Fibroblast of lung (primary cell): ENCODE measurements around the gene LRRC47. TPM values are rescaled to one million over a fixed set of nuclear protein-coding genes. Genes with fewer than 3 reads are reported as not detected.
"Not testable (repeated sequence)": the region's sequence is repeated elsewhere in the genome, so short reads cannot be mapped to it uniquely, and the experiment has no call there.

Experiments used
- DNase-seq, 2 donors: peaks; one replicate each; pipeline versions ENCODE4 v3.0.0 to v3.0.0-alpha.2; 2010; ENCODE audit warnings: low read depth in 2 of 2
- H2AFZ ChIP-seq: 2 replicates; pipeline ENCODE4 v1.5.1; 2012; ENCODE audit warnings: low read length, control low read depth, inconsistent platforms
- H3K27ac ChIP-seq: 2 replicates; pipeline ENCODE4 v1.5.1; 2011; ENCODE audit warnings: low read length, control low read depth; ENCODE audit not compliant: insufficient read depth
- H3K27me3 ChIP-seq: 2 replicates; pipeline ENCODE4 v1.5.1; 2011; ENCODE audit warnings: mild to moderate bottlenecking, low read length; ENCODE audit not compliant: control insufficient read depth, insufficient read depth
- H3K36me3 ChIP-seq: 2 replicates; pipeline ENCODE4 v1.5.1; 2011; ENCODE audit warnings: low read length; ENCODE audit not compliant: control insufficient read depth, insufficient read depth
- H3K4me1 ChIP-seq: 2 replicates; pipeline ENCODE4 v1.5.1; 2011; ENCODE audit warnings: low read length; ENCODE audit not compliant: control insufficient read depth, insufficient read depth; ENCODE audit errors: extremely low read depth
- H3K4me2 ChIP-seq: 2 replicates; pipeline ENCODE4 v1.5.1; 2011; ENCODE audit warnings: low read length, control low read depth; ENCODE audit not compliant: insufficient read depth; ENCODE audit errors: extremely low read depth
- H3K4me3 ChIP-seq, 4 experiments: fragments of 200-600 bp in 1 of 4; sonication (generic) in 1 of 4; replicated peaks in 1 of 4; 2 replicates each; pipeline ENCODE4 v1.5.1; 2011 to 2016; ENCODE audit warnings: low read length in 4 of 4, low read depth in 3 of 4, mild to moderate bottlenecking in 3 of 4, control low read depth in 2 of 4, inconsistent platforms in 1 of 4, mixed read lengths in 1 of 4; ENCODE audit not compliant: insufficient read depth in 1 of 4; ENCODE audit errors: control extremely low read depth in 1 of 4
- H3K79me2 ChIP-seq: 2 replicates; pipeline ENCODE4 v1.5.1; 2012; ENCODE audit warnings: mild to moderate bottlenecking, low read length, inconsistent platforms; ENCODE audit not compliant: control insufficient read depth, insufficient read depth
- H3K9ac ChIP-seq: 2 replicates; pipeline ENCODE4 v1.5.1; 2011; ENCODE audit warnings: mild to moderate bottlenecking, low read length, control low read depth; ENCODE audit not compliant: insufficient read depth
- H3K9me3 ChIP-seq: 2 replicates; pipeline ENCODE4 v1.5.1; 2012; ENCODE audit warnings: low read depth, low read length; ENCODE audit not compliant: control insufficient read depth, insufficient read depth
- H4K20me1 ChIP-seq: 2 replicates; pipeline ENCODE4 v1.5.1; 2011; ENCODE audit warnings: low read length; ENCODE audit not compliant: control insufficient read depth, insufficient read depth; ENCODE audit errors: extremely low read depth
- EZH2 ChIP-seq: IDR thresholded peaks from 2 replicates; pipeline ENCODE4 v1.5.1; 2012; ENCODE audit warnings: low read length, control low read depth, mild to moderate bottlenecking; ENCODE audit errors: missing control alignments
- polyA plus RNA-seq, 2 donors: library from polyadenylated mRNA; depleted of rRNA in 1 of 2; stranded (reverse) in 1 of 2; unstranded in 1 of 2; fragments of >200 nt; gene quantifications; 2 replicates each; pipeline ENCODE4 v1.2.1, GENCODE V29; 2011 to 2012; ENCODE audit warnings: missing spikeins in 1 of 2
- total RNA-seq: library from RNA; depleted of rRNA; stranded (reverse); fragments of >200 nt; gene quantifications from 2 replicates; pipeline ENCODE4 v1.2.1, GENCODE V29; 2014
- TF ChIP-seq, protein P1 (sequence below), 2 donors: IDR thresholded peaks in 1 of 2; conservative IDR thresholded peaks in 1 of 2; 1 replicate in 1 of 2; 2 replicates in 1 of 2; pipeline ENCODE4 v1.5.1; 2011 to 2012; ENCODE audit warnings: low read length in 2 of 2, control low read depth in 1 of 2, inconsistent platforms in 1 of 2, low read depth in 1 of 2, mild to moderate bottlenecking in 1 of 2

Gene LRRC47
- total and polyA plus RNA-seq, 2 donors (not counting 1 experiment from before 2014, with no cell fraction given) = 25.1 to 28.8 TPM

DNA sequence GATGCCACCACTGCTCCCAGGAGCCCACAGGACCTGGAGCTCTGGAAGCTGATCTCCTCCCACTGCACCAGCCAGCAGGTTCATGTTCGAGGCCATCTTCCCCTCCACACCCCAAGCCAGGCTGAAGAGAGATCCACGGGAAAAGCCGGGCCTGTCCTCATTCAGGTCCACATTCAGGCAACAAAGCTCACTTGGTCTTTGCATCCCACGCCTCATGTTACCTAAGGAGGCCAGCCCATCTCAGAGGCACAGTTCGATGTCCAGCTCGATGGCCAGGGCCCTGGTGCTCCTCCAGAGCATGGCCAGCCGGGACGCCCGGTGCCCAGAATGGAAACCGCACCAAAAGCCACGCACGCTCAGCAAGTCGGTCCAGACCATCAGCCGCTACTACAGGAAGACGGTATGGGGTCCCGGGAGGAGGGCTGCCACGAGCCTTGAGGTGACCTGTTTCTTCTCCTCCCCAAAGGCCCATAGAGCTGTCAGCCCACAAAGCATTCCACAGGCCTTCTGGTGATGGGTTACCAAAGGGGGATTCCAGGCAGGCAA lies 43.8 kb downstream of the LRRC47 start, which contains the start of gene CCDC27:
TSS of gene CCDC27 (plus strand) at position 51 of the 546 bp plus-strand sequence. CDS start at position 83, 32 bp downstream.
- Histone ChIP-seq H2AFZ (no peak within 1 kb of the TSS), H3K27ac (no peak within 1 kb of the TSS), H3K4me1 (peaks cover 4% of the 10 kb centered on the region), H3K4me2 (no peak within 1 kb of the TSS), H3K9me3 (no peaks in the 10 kb centered on the region), H3K9ac (no peak within 1 kb of the TSS), H3K36me3 (no peaks in the 10 kb centered on the region), H3K27me3 (no peaks in the 10 kb centered on the region), H4K20me1 (no peaks in the 10 kb centered on the region), H3K4me3 (no peak within 1 kb of the TSS), H3K79me2 (no peaks in the 10 kb centered on the region)
- no peak for TF ChIP-seq EZH2
- TF ChIP-seq, protein P1, sequence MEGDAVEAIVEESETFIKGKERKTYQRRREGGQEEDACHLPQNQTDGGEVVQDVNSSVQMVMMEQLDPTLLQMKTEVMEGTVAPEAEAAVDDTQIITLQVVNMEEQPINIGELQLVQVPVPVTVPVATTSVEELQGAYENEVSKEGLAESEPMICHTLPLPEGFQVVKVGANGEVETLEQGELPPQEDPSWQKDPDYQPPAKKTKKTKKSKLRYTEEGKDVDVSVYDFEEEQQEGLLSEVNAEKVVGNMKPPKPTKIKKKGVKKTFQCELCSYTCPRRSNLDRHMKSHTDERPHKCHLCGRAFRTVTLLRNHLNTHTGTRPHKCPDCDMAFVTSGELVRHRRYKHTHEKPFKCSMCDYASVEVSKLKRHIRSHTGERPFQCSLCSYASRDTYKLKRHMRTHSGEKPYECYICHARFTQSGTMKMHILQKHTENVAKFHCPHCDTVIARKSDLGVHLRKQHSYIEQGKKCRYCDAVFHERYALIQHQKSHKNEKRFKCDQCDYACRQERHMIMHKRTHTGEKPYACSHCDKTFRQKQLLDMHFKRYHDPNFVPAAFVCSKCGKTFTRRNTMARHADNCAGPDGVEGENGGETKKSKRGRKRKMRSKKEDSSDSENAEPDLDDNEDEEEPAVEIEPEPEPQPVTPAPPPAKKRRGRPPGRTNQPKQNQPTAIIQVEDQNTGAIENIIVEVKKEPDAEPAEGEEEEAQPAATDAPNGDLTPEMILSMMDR (conservative IDR thresholded peaks at IDR 0.05 in 1 of 2, IDR thresholded peaks at IDR 0.05 in 1 of 2; ENCODE audit: low read depth in 1 of 2, low read length in 2 of 2) = no peak
- DNase-seq = no peak

DNA sequence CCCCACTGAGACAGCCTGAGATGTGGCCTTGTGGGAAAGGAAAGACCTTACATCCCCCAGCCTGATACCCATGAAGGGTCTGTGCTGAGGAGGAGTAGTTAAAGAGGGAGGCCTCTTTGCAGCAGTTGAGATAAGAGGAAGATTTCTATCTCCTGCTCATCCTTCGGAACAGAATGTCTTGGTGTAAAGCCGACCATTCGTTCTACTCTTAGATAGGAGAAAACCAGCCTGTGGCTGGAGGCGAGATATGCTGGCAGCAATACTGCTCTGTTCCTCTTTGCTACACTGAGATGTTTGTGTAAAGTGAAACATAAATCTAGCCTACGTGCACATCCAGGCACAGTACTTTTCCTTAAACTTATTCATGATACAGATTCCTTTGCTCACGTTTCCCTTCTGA lies 45.6 kb downstream of the LRRC47 start:
- Histone ChIP-seq H3K4me1 (peaks cover 4% of the 10 kb centered on the region), H3K9me3 (no peaks in the 10 kb centered on the region), H2AFZ (no peak overlapping the region), H3K79me2 (no peaks in the 10 kb centered on the region), H3K4me2 (no peak overlapping the region), H3K27ac (no peak overlapping the region), H3K36me3 (no peaks in the 10 kb centered on the region), H4K20me1 (no peaks in the 10 kb centered on the region), H3K4me3 (no peak overlapping the region), H3K9ac (no peak overlapping the region), H3K27me3 (no peaks in the 10 kb centered on the region)
- TF ChIP-seq, protein P1 (conservative IDR thresholded peaks at IDR 0.05 in 1 of 2, IDR thresholded peaks at IDR 0.05 in 1 of 2; ENCODE audit: low read depth in 1 of 2, low read length in 2 of 2) = no peak
- TF ChIP-seq EZH2 = no peak
- DNase-seq = no peak

DNA sequence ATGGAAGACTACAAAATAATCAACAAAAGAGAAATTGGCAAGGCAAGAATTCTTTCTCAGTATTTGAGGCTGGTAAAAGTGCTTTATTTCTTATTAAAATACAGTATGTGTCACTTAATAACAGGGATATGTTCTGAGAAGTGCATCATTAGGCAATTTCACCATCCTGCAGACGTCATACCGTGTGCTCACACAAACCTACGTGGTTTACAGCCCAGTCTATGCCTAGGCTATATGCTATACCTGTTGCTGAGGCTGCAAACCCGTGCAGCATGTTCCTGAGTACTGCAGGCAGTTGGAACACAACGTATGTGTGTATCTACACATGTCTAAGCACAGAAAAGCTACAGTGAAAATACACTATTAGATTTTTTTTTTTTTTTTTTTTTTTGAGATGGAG lies 46.8 kb downstream of the LRRC47 start:
- no peak for DNase-seq
- Histone ChIP-seq H4K20me1 (no peaks in the 10 kb centered on the region), H3K4me1 (peaks cover 4% of the 10 kb centered on the region), H3K27me3 (no peaks in the 10 kb centered on the region), H3K4me2 (no peak overlapping the region), H3K9ac (no peak overlapping the region), H3K36me3 (no peaks in the 10 kb centered on the region), H3K27ac (no peak overlapping the region), H2AFZ (no peak overlapping the region), H3K9me3 (no peaks in the 10 kb centered on the region), H3K4me3 (no peak overlapping the region), H3K79me2 (no peaks in the 10 kb centered on the region)
- TF ChIP-seq, protein P1 (conservative IDR thresholded peaks at IDR 0.05 in 1 of 2, IDR thresholded peaks at IDR 0.05 in 1 of 2; ENCODE audit: low read depth in 1 of 2, low read length in 2 of 2) = no peak
- TF ChIP-seq EZH2 = no peak

DNA sequence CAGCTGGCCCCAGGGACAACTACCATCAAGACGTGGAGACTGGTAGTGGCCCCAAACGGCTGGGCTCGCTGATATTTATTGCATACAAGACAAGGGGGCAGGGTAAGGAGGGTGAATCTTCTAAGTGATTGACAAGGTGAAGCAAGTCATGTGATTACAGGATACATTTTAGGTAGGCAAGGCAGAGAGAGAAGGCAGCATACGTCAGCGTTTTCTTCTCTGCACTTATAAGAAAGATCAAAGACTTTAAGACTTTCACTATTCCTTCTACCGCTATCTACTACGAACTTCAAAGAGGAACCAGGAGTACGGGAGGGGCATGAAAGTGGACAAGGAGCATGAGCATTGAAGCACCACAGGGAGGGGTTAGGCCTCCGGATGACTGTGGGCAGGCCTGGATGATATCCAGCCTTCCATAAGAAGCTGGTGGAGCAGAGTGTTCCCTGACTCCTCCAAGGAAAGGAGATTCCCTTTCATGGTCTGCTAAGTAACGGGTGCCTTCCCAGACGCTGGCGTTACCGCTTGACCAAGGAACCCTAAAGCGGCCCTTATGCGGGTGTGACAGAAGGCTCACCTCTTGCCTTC lies 47.9 kb downstream of the LRRC47 start:
- H2AFZ ChIP-seq, H3K27me3 ChIP-seq, H3K9me3 ChIP-seq, DNase-seq, H4K20me1 ChIP-seq, H3K79me2 ChIP-seq, H3K4me1 ChIP-seq, H3K36me3 ChIP-seq, H3K9ac ChIP-seq, H3K27ac ChIP-seq, H3K4me2 ChIP-seq, H3K4me3 ChIP-seq: not testable (repeated sequence)
